Umbilical cord (tissue), 2 donors: Measurements from ENCODE around the gene EIF3D. TPM values are rescaled to one million over a fixed set of nuclear protein-coding genes. Genes with fewer than 3 reads are reported as not detected.
"Not testable (repeated sequence)": the region's sequence is repeated elsewhere in the genome, so short reads cannot be mapped to it uniquely, and the experiment has no call there.

Experiments
- DNase-seq: peaks from one replicate; pipeline ENCODE4 v3.0.0-alpha.2; 2015; ENCODE audit warnings: low spot score
- total RNA-seq: library from RNA; depleted of rRNA; stranded (reverse); fragments of >200 nt; gene quantifications from one replicate; pipeline ENCODE4 v1.2.3, GENCODE V29; 2014; ENCODE audit warnings: low replicate concordance; ENCODE audit not compliant: insufficient read depth

EIF3D gene
- total RNA-seq, 1 donor from 2014 or later, result 153 TPM

GRCh38 chr22:36549033-36549432 is 20.1 kb upstream of the EIF3D start:
- no peak for DNase-seq

- no peak for DNase-seq
Observed at GRCh38 chr22:36548606-36549005, 19.6 kb upstream of the EIF3D start.

- DNase-seq, result no peak
Observed at GRCh38 chr22:36546932-36547331, 18.0 kb upstream of the EIF3D start.

- peak; percentile 37 for DNase-seq
Observed at GRCh38 chr22:36546092-36546804, 17.3 kb upstream of the EIF3D start.

GRCh38 chr22:36544107-36544620 is 15.2 kb upstream of the EIF3D start:
- DNase-seq, result no peak

- peak; percentile 51 for DNase-seq
Observed at GRCh38 chr22:36541831-36542411, 13.0 kb upstream of the EIF3D start.

GRCh38 chr22:36540867-36541642 is 12.1 kb upstream of the EIF3D start:
- no peak for DNase-seq

GRCh38 chr22:36538529-36538928 is 9.6 kb upstream of the EIF3D start:
- DNase-seq, result no peak

- DNase-seq, result no peak
Observed at GRCh38 chr22:36536717-36537116, 7.8 kb upstream of the EIF3D start.

GRCh38 chr22:36533320-36533719 is 4.4 kb upstream of the EIF3D start:
- DNase-seq, result not testable (repeated sequence)

GRCh38 chr22:36532466-36532865 is 3.5 kb upstream of the EIF3D start:
- no peak for DNase-seq

- DNase-seq, result no peak
Observed at GRCh38 chr22:36528341-36528740, 625 bp downstream of the EIF3D start.

GRCh38 chr22:36522662-36523061 is 6.3 kb downstream of the EIF3D start:
- DNase-seq, result no peak

GRCh38 chr22:36520423-36520822 is 8.5 kb downstream of the EIF3D start:
- DNase-seq, result no peak

GRCh38 chr22:36519906-36520305 is 9.1 kb downstream of the EIF3D start:
- DNase-seq, result not testable (repeated sequence)

GRCh38 chr22:36514766-36515165 is 14.2 kb downstream of the EIF3D start:
- no peak for DNase-seq

- no peak for DNase-seq
Observed at GRCh38 chr22:36512991-36513390, 16.0 kb downstream of the EIF3D start.

GRCh38 chr22:36512333-36512732 is 16.6 kb downstream of the EIF3D start:
- DNase-seq, result no peak

- DNase-seq, result peak; percentile 59
Observed at GRCh38 chr22:36510966-36511881, 17.7 kb downstream of the EIF3D start.

GRCh38 chr22:36510384-36510783 is 18.6 kb downstream of the EIF3D start:
- DNase-seq, result no peak

- no peak for DNase-seq
Observed at GRCh38 chr22:36507518-36508010, 21.4 kb downstream of the EIF3D start.
